GM23338 (cell line): ENCODE results near the gene SLC36A4. TPM values are rescaled to one million over a fixed set of nuclear protein-coding genes. Genes with fewer than 3 reads are reported as not detected.

Experiments used
- ATAC-seq: fragments of 200-7000 bp; cut with Tn5 transposase; 3 replicates; pipeline ENCODE4 v1.9.1; 2020
- DNase-seq: peaks from one replicate; pipeline ENCODE4 v3.0.0-alpha.2; 2015; ENCODE audit warnings: low spot score
- H2AFZ ChIP-seq: fragments of 200-600 bp; sonication (generic); 2 replicates; pipeline ENCODE4 v1.8.0; 2016; ENCODE audit warnings: antibody characterized with exemption, mild to moderate bottlenecking, moderate library complexity
- H3F3A ChIP-seq: fragments of 200-600 bp; sonication (generic); replicated peaks from 2 replicates; pipeline ENCODE4 v1.8.0; 2017; ENCODE audit warnings: antibody characterized with exemption, mixed run types, low read depth
- H3K27ac ChIP-seq: fragments of 200-600 bp; sonication (generic); 2 replicates; pipeline ENCODE4 v1.6.1; 2016; ENCODE audit warnings: low read depth
- H3K27me3 ChIP-seq: fragments of 200-600 bp; sonication (generic); 2 replicates; pipeline ENCODE4 v1.8.0; 2016; ENCODE audit warnings: mild to moderate bottlenecking, mixed run types, moderate library complexity; ENCODE audit not compliant: insufficient read depth
- H3K36me3 ChIP-seq: fragments of 200-600 bp; sonication (generic); 2 replicates; pipeline ENCODE4 v1.8.0; 2016; ENCODE audit warnings: mild to moderate bottlenecking; ENCODE audit not compliant: insufficient read depth
- H3K4me1 ChIP-seq: fragments of 200-600 bp; sonication (generic); 2 replicates; pipeline ENCODE4 v1.8.0; 2016; ENCODE audit warnings: mild to moderate bottlenecking, moderate library complexity; ENCODE audit not compliant: insufficient read depth
- H3K4me2 ChIP-seq: fragments of 200-600 bp; sonication (generic); 2 replicates; pipeline ENCODE4 v1.7.1; 2017; ENCODE audit warnings: mixed run types
- H3K4me3 ChIP-seq: fragments of 200-600 bp; sonication (generic); 2 replicates; pipeline ENCODE4 v1.6.1; 2016; ENCODE audit warnings: mixed run types
- H3K79me2 ChIP-seq: fragments of 200-600 bp; sonication (generic); replicated peaks from 2 replicates; pipeline ENCODE4 v1.8.0; 2017; ENCODE audit warnings: mild to moderate bottlenecking; ENCODE audit not compliant: insufficient read depth
- H3K9me2 ChIP-seq: fragments of 200-600 bp; sonication (generic); 2 replicates; pipeline ENCODE4 v1.8.0; 2017; ENCODE audit not compliant: insufficient read depth
- H4K20me1 ChIP-seq: fragments of 200-600 bp; sonication (generic); replicated peaks from 2 replicates; pipeline ENCODE4 v1.8.0; 2017; ENCODE audit warnings: mild to moderate bottlenecking; ENCODE audit not compliant: insufficient read depth
- H3K27ac Mint-ChIP-seq: 2 replicates; pipeline ENCODE4 v1.8.0; 2020; ENCODE audit warnings: inconsistent platforms, mild to moderate bottlenecking, moderate library complexity, mixed read lengths
- H3K27me3 Mint-ChIP-seq: 3 replicates; pipeline ENCODE4 v1.8.0; 2022; ENCODE audit warnings: low read depth, mild to moderate bottlenecking, moderate library complexity, mixed read lengths, inconsistent platforms; ENCODE audit not compliant: insufficient read depth, poor library complexity
- H3K36me3 Mint-ChIP-seq: 3 replicates; pipeline ENCODE4 v1.8.0; 2021; ENCODE audit warnings: low read depth, mild to moderate bottlenecking, inconsistent platforms, moderate library complexity, mixed read lengths
- H3K4me1 Mint-ChIP-seq: 3 replicates; pipeline ENCODE4 v1.8.0; 2020; ENCODE audit warnings: mild to moderate bottlenecking, inconsistent platforms, mixed read lengths
- H3K4me3 Mint-ChIP-seq: 3 replicates; pipeline ENCODE4 v1.8.0; 2021; ENCODE audit warnings: moderate library complexity, mild to moderate bottlenecking, inconsistent platforms, mixed read lengths
- H3K9me3 Mint-ChIP-seq: 3 replicates; pipeline ENCODE4 v1.8.0; 2020; ENCODE audit warnings: moderate library complexity, mild to moderate bottlenecking, inconsistent platforms, mixed read lengths
- ETS1 ChIP-seq: IDR thresholded peaks from 2 replicates; pipeline ENCODE4 v1.6.1; 2016; ENCODE audit warnings: antibody characterized with exemption
- EZH2 ChIP-seq: fragments of 200-600 bp; sonication (generic); IDR thresholded peaks from one replicate; pipeline ENCODE4 v1.8.0; 2017; ENCODE audit warnings: antibody characterized with exemption, mild to moderate bottlenecking, low read depth; ENCODE audit not compliant: unreplicated experiment
- EZH2phosphoT487 ChIP-seq: fragments of 200-600 bp; sonication (generic); IDR thresholded peaks from one replicate; pipeline ENCODE4 v1.8.1; 2018; ENCODE audit warnings: antibody characterized with exemption; ENCODE audit not compliant: unreplicated experiment
- STAT1 ChIP-seq: IDR thresholded peaks from one replicate; pipeline ENCODE4 v1.6.1; 2016; ENCODE audit warnings: antibody characterized with exemption; ENCODE audit not compliant: unreplicated experiment
- ZNF114 ChIP-seq: fragments of 250-450 bp; sonication (Bioruptor Pico); IDR thresholded peaks from 2 replicates; pipeline ENCODE4 v1.5.0; 2020; ENCODE audit warnings: mild to moderate bottlenecking, moderate library complexity
- polyA plus RNA-seq: library from polyadenylated mRNA; unstranded; fragments of >200 nt; fragmentation: Nextera tagmentation; extraction: Ambion mirVana; gene quantifications from 2 replicates; pipeline ENCODE4 v1.2.1, GENCODE V29; 2016
- total RNA-seq: library from RNA; depleted of rRNA; stranded (reverse); fragments of >200 nt; shearing (Covaris generic); gene quantifications from 2 replicates; pipeline ENCODE4 v1.2.3, GENCODE V29; 2014
- TF ChIP-seq, protein P1 (sequence below): IDR thresholded peaks from one replicate; pipeline ENCODE4 v1.6.1; 2018; ENCODE audit warnings: antibody characterized with exemption; ENCODE audit not compliant: unreplicated experiment

Gene SLC36A4
- total and polyA plus RNA-seq, 2 experiments from 2014 or later, result 24.9 to 34.6 TPM

GRCh38 chr11:93169143-93169542 is 28.6 kb downstream of the SLC36A4 start:
- no peaks in the 10 kb centered on the region for H3K27me3 Mint-ChIP-seq
- TF ChIP-seq ETS1, result no peak
- no peak overlapping the region for H3K4me3 ChIP-seq

GRCh38 chr11:93166862-93167261 is 30.9 kb downstream of the SLC36A4 start:
- Histone ChIP-seq H2AFZ (no peak overlapping the region), H3K4me2 (no peak overlapping the region), H3K79me2 (no peaks in the 10 kb centered on the region), H3K36me3 (peaks cover 12% of the 10 kb centered on the region), H4K20me1 (no peaks in the 10 kb centered on the region), H3K27ac (no peak overlapping the region), H3F3A (no peaks in the 10 kb centered on the region), H3K4me3 (no peak overlapping the region), H3K9me2 (no peaks in the 10 kb centered on the region), H3K27me3 (no peaks in the 10 kb centered on the region), H3K4me1 (no peaks in the 10 kb centered on the region)
- H3K9me3 Mint-ChIP-seq, result no peaks in the 10 kb centered on the region
- peaks cover 10% of the 10 kb centered on the region; the same call in 2 of the 3 replicates for H3K36me3 Mint-ChIP-seq
- H3K4me3 Mint-ChIP-seq, result no peak overlapping the region
- no peak overlapping the region for H3K27ac Mint-ChIP-seq
- no peak for DNase-seq
- H3K27me3 Mint-ChIP-seq, result no peaks in the 10 kb centered on the region
- no peak for TF ChIP-seq ZNF114 (CRISPR knock-in tag)
- TF ChIP-seq EZH2phosphoT487, result no peak
- TF ChIP-seq STAT1, result no peak
- no peak for TF ChIP-seq EZH2
- TF ChIP-seq, protein P1, sequence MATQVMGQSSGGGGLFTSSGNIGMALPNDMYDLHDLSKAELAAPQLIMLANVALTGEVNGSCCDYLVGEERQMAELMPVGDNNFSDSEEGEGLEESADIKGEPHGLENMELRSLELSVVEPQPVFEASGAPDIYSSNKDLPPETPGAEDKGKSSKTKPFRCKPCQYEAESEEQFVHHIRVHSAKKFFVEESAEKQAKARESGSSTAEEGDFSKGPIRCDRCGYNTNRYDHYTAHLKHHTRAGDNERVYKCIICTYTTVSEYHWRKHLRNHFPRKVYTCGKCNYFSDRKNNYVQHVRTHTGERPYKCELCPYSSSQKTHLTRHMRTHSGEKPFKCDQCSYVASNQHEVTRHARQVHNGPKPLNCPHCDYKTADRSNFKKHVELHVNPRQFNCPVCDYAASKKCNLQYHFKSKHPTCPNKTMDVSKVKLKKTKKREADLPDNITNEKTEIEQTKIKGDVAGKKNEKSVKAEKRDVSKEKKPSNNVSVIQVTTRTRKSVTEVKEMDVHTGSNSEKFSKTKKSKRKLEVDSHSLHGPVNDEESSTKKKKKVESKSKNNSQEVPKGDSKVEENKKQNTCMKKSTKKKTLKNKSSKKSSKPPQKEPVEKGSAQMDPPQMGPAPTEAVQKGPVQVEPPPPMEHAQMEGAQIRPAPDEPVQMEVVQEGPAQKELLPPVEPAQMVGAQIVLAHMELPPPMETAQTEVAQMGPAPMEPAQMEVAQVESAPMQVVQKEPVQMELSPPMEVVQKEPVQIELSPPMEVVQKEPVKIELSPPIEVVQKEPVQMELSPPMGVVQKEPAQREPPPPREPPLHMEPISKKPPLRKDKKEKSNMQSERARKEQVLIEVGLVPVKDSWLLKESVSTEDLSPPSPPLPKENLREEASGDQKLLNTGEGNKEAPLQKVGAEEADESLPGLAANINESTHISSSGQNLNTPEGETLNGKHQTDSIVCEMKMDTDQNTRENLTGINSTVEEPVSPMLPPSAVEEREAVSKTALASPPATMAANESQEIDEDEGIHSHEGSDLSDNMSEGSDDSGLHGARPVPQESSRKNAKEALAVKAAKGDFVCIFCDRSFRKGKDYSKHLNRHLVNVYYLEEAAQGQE, result no peak
- H3K4me1 Mint-ChIP-seq, result no peaks in the 10 kb centered on the region
- no peak for ATAC-seq

More at GRCh38 chr11:93169143-93169542, 28.6 kb downstream of the SLC36A4 start:
- H3K4me1 ChIP-seq, result no peaks in the 10 kb centered on the region
- Mint-ChIP-seq H3K27ac (no peak overlapping the region), H3K36me3 (peaks cover 6% of the 10 kb centered on the region; the same call in 2 of the 3 replicates), H3K4me1 (no peaks in the 10 kb centered on the region), H3K9me3 (no peaks in the 10 kb centered on the region), H3K4me3 (no peak overlapping the region)
- no peak for ATAC-seq
- H2AFZ ChIP-seq, result no peak overlapping the region
- H4K20me1 ChIP-seq, result no peaks in the 10 kb centered on the region
- H3K4me2 ChIP-seq, result no peak overlapping the region
- H3F3A ChIP-seq, result no peaks in the 10 kb centered on the region
- peaks cover 8% of the 10 kb centered on the region; the same call in 1 of the 2 replicates for H3K36me3 ChIP-seq
- H3K27me3 ChIP-seq, result no peaks in the 10 kb centered on the region
- no peaks in the 10 kb centered on the region for H3K79me2 ChIP-seq
- DNase-seq, result no peak
- H3K9me2 ChIP-seq, result no peaks in the 10 kb centered on the region
- H3K27ac ChIP-seq, result no peak overlapping the region
